IMR-90 (cell line): ENCODE measurements around the gene TMPRSS13.

Source experiments
- BHLHE40 ChIP-seq: fragments of 150-350 bp; IDR thresholded peaks from 2 replicates; pipeline ENCODE4 v1.6.1; 2016; ENCODE audit warnings: mild to moderate bottlenecking, low read depth, low read length
- CEBPB ChIP-seq: IDR thresholded peaks from 2 replicates; pipeline ENCODE4 v1.6.1; 2012; ENCODE audit warnings: low read depth, low read length, improper control_type of control experiment
- CTCF ChIP-seq: conservative IDR thresholded peaks from 2 replicates; pipeline ENCODE4 v1.5.1; 2012; ENCODE audit warnings: mild to moderate bottlenecking, low read depth, low read length, improper control_type of control experiment
- ELK1 ChIP-seq: fragments of 150-350 bp; IDR thresholded peaks from 2 replicates; pipeline ENCODE4 v1.6.1; 2016; ENCODE audit warnings: low read depth, mild to moderate bottlenecking, low read length, moderate library complexity, borderline replicate concordance
- POLR2A ChIP-seq: IDR thresholded peaks from 2 replicates; pipeline ENCODE4 v1.6.1; 2012; ENCODE audit warnings: mild to moderate bottlenecking, low read depth, low read length
- RFX5 ChIP-seq: IDR thresholded peaks from 2 replicates; pipeline ENCODE4 v1.8.0; 2012; ENCODE audit warnings: low read depth, mild to moderate bottlenecking, low read length, moderate library complexity
- USF2 ChIP-seq: fragments of 150-350 bp; IDR thresholded peaks from 2 replicates; pipeline ENCODE4 v1.6.1; 2017; ENCODE audit warnings: mild to moderate bottlenecking, antibody characterized with exemption, low read length, low read depth

- TF ChIP-seq RFX5 (no peak), BHLHE40 (no peak), CTCF (no peak), CEBPB (no peak), USF2 (no peak), ELK1 (no peak), POLR2A (no peak)
These were observed 15.4 kb upstream of the TMPRSS13 start for GRCh38 chr11:117944554-117944953.
